ENCODE measurements around the gene RYR1. TPM values are rescaled to one million over a fixed set of nuclear protein-coding genes. Genes with fewer than 3 reads are reported as not detected.
A peak's percentile ranks its signal among the peaks of the same experiment; 100 is the strongest.

Gene RYR1
- total and polyA plus RNA-seq, 2 of the 13 experiments (the other 11 are each of a cell fraction or from before 2014, with no cell fraction given) = 0.03 TPM; not detected in 1

DNA sequence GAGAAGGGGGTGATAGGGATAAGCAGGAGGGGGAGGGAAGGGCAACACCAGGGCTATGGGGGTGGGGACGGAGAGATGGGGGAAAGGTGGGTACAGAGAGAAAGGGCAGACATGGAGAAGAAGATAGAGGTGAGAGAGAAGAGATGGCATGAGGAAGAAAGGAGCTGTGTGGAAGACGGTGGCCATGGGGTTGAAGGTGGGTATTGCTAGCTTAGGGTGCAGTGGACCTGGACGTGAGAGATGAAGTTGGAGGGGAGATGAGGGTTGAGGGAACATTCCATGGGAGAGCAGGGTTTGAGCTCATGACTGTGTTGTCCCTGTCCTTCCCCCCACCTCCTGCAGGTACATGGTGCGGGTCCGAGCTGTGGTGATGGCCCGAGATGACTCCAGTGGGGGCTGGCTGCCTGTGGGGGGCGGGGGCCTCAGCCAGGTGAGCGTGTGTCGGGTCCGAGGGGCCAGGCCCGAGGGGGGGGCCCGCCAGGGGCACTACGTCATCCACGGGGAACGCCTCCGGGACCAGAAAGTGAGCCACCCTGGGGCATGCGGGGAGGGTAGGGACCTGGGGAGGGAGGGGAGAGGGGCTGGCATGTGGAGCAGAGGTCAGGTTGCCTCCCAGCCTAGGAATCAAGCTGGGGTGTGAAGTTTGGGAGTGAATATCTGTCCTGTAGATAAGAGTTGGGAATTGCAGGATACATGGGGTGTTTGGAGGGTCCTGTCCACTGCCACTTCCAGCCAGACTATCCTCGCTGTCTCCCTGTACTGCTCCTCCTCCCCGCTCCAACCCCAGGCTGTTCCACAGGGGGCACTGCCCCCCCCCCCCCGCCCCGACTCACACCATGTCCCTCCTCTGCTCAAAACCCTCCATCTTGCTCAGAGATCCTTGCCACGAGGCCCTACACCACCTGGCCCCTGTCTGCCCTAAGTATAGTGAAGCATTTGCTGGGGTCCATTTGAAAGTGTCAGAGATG, 43.2 kb upstream of the RYR1 start:
- Histone ChIP-seq H4K20me1 (ENCODE audit: insufficient read depth, low read length) (no peaks in the 10 kb centered on the region), H3K9me3 (ENCODE audit: low read length) (no peaks in the 10 kb centered on the region), H3K4me3 (replicated peaks in 1 of 3; ENCODE audit: insufficient read depth in 1 of 3, low read depth in 2 of 3, low read length in 3 of 3) (peak overlapping the region in 1 of 3 experiments; percentile 23; a peak in 2 of 6 replicates), H3K27ac (ENCODE audit: extremely low read length, insufficient read depth, low read length) (no peak overlapping the region), H3K9ac (ENCODE audit: insufficient read depth, low read depth, low read length) (no peak overlapping the region), H3K27me3 (ENCODE audit: control insufficient read depth in 1 of 2, insufficient read depth in 2 of 2, low read length in 2 of 2) (peaks cover 2 to 33% of the 10 kb centered on the region in 2 experiments; a peak in 3 of 5 replicates), H3K79me2 (ENCODE audit: insufficient read depth, low read length) (no peaks in the 10 kb centered on the region), H3K4me2 (ENCODE audit: low read depth, low read length) (peak overlapping the region; percentile 1; the same call in 1 of the 2 replicates), H2AFZ (ENCODE audit: low read length) (no peak overlapping the region), H3K36me3 (replicated peaks in 1 of 2; ENCODE audit: control insufficient read depth in 1 of 2, insufficient read depth in 2 of 2, low read length in 2 of 2) (no peaks in the 10 kb centered on the region), H3K4me1 (ENCODE audit: insufficient read depth, low read length) (peaks cover 48% of the 10 kb centered on the region)
- TF ChIP-seq, protein P1, sequence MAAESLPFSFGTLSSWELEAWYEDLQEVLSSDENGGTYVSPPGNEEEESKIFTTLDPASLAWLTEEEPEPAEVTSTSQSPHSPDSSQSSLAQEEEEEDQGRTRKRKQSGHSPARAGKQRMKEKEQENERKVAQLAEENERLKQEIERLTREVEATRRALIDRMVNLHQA (CRISPR knock-in tag; IDR thresholded peaks at IDR 0.05) = no peak
- TF ChIP-seq, protein P2, sequence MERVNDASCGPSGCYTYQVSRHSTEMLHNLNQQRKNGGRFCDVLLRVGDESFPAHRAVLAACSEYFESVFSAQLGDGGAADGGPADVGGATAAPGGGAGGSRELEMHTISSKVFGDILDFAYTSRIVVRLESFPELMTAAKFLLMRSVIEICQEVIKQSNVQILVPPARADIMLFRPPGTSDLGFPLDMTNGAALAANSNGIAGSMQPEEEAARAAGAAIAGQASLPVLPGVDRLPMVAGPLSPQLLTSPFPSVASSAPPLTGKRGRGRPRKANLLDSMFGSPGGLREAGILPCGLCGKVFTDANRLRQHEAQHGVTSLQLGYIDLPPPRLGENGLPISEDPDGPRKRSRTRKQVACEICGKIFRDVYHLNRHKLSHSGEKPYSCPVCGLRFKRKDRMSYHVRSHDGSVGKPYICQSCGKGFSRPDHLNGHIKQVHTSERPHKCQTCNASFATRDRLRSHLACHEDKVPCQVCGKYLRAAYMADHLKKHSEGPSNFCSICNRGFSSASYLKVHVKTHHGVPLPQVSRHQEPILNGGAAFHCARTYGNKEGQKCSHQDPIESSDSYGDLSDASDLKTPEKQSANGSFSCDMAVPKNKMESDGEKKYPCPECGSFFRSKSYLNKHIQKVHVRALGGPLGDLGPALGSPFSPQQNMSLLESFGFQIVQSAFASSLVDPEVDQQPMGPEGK (CRISPR knock-in tag; IDR thresholded peaks at IDR 0.05) = 0 out of 2 replicates have a peak, but pooled peaks have one; percentile 14
- POLR2A ChIA-PET = interaction anchor here (0.7 to 4.0 kb wide), 3 partner anchors 12 to 31 kb away, joined by 3 to 28 read pairs (median 5); partner anchors contain the start of genes FAM98C and PSMD8
- no peak for FAIRE-seq
- intact Hi-C loops (cut with micrococcal nuclease; ENCODE audit: unreplicated experiment) (no loop called here), in situ Hi-C loops (cut with HindIII; ENCODE audit: extremely low pct_ligation_motif_present, low pct_unique_long_range_greater_than_20kb) (no loop called here)
- WGBS (ENCODE audit: low lambda C conversion rate) = 13% methylated on average over 15 of the region's 22 CpGs
- no peak for DNase-seq (ENCODE audit: low spot score)
- CTCF ChIA-PET (ENCODE audit: low intra/inter-chr PET ratio, low total read pairs) = no interaction called here
- no peak for ATAC-seq
- BruUV-seq (replicated peaks) = no TSS peak
